Activated CD4-positive, alpha-beta T cell treated with anti-CD3 and anti-CD28 coated beads, Interleukin-2, amount 10 ng/mL, durations not matched to agents 24 days and 14 days (primary cell): Measurements from ENCODE around the gene ERGIC1. TPM values are rescaled to one million over a fixed set of nuclear protein-coding genes. Genes with fewer than 3 reads are reported as not detected.
A peak's percentile ranks its signal among the peaks of the same experiment; 100 is the strongest.

ENCODE experiments used
- DNase-seq: peaks from one replicate; pipeline ENCODE4 v3.0.0; 2022
- H3K27ac Mint-ChIP-seq: one replicate; pipeline ENCODE4 v1.8.0; 2022; ENCODE audit warnings: mild to moderate bottlenecking, mixed read lengths
- H3K27me3 Mint-ChIP-seq: one replicate; pipeline ENCODE4 v1.8.0; 2022; ENCODE audit warnings: mixed read lengths
- H3K36me3 Mint-ChIP-seq: one replicate; pipeline ENCODE4 v1.8.0; 2022; ENCODE audit warnings: low read depth, mild to moderate bottlenecking, mixed read lengths
- H3K4me1 Mint-ChIP-seq: one replicate; pipeline ENCODE4 v1.8.0; 2021; ENCODE audit warnings: mixed read lengths
- H3K4me3 Mint-ChIP-seq: one replicate; pipeline ENCODE4 v1.8.0; 2022; ENCODE audit warnings: mild to moderate bottlenecking, moderate library complexity, mixed read lengths
- H3K9me3 Mint-ChIP-seq: one replicate; pipeline ENCODE4 v1.8.0; 2021; ENCODE audit warnings: mixed read lengths
- intact Hi-C: fragments of 100-400 bp; cut with micrococcal nuclease; formaldehyde crosslinking; loops from one replicate; pipeline ENCODE4 v1.15.1; 2023
- total RNA-seq: library from RNA; stranded (reverse); gene quantifications from 2 replicates; pipeline ENCODE4 v1.2.3, GENCODE V29; 2022

The ERGIC1 gene
- total RNA-seq, 1 donor from 2014 or later, result 47.3 TPM

DNA sequence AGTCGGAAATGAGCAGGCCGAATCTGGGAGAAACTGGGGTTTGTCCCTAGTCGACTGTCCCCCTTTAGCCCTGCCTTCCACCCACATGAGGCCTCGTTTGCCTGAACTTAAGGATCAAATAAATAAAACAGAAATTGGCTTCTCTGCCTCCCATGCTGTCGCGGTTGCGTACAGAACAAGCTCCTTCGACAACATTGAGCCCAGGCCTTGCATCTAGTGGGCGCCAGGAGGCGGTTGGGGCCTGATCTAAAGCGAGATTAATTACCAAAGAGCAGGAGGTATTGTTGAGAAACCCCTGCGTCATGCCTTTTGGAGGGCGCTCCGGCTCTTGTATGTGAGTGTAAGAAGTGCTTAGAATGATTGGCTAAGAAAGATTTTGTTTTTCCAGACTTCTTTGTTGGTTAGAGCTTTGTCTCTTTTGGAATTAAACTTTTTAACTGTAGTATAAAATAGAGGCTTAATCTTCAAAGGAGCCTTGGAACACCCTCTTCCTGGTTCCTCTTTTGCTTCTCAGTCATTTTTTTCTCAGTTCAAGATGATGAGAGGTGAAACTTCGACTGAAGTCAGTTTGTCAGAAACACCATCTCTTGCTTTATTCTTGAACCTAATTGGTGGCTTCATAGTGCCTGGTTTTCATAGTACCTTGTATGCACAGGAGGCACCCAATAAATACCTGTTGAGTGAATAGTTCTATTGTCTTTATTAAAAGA lies 150.3 kb downstream of the ERGIC1 start:
- DNase-seq, result peak; percentile 90
- peak overlapping the region; percentile 98 for H3K4me3 Mint-ChIP-seq
- H3K36me3 Mint-ChIP-seq, result peaks cover 28% of the 10 kb centered on the region
- peaks cover 20% of the 10 kb centered on the region for H3K4me1 Mint-ChIP-seq
- H3K9me3 Mint-ChIP-seq, result no peaks in the 10 kb centered on the region
- intact Hi-C loops, result loop anchor here (1.0 kb wide), 3 partner anchors 73 to 348 kb away; partner anchors contain the start of gene BNIP1
- peak overlapping the region; percentile 99 for H3K27ac Mint-ChIP-seq
- H3K27me3 Mint-ChIP-seq, result no peaks in the 10 kb centered on the region

DNA sequence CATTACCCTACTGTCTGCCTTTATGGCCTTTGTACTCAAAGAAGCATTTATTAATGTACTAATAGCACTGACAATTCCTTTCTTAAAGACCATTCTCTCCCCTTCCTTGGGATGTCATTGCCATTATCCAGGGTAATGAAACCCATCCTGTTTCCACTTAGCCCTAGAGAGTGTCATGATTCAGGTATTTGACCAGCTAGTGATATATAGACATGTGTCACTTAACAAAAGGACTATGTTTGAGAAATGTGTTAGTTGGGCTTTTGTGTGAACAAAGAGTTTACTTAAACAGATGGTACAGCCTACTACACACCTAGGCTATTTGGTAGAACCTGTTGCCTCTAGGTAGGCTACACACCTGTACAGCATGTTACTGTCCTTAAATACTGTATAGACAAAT lies 151.5 kb downstream of the ERGIC1 start:
- no peaks in the 10 kb centered on the region for H3K27me3 Mint-ChIP-seq
- peaks cover 28% of the 10 kb centered on the region for H3K36me3 Mint-ChIP-seq
- H3K4me3 Mint-ChIP-seq, result peak overlapping the region; percentile 76
- DNase-seq, result no peak
- H3K4me1 Mint-ChIP-seq, result peaks cover 20% of the 10 kb centered on the region
- intact Hi-C loops, result no loop called here
- peak overlapping the region; percentile 23 for H3K27ac Mint-ChIP-seq
- no peaks in the 10 kb centered on the region for H3K9me3 Mint-ChIP-seq

DNA sequence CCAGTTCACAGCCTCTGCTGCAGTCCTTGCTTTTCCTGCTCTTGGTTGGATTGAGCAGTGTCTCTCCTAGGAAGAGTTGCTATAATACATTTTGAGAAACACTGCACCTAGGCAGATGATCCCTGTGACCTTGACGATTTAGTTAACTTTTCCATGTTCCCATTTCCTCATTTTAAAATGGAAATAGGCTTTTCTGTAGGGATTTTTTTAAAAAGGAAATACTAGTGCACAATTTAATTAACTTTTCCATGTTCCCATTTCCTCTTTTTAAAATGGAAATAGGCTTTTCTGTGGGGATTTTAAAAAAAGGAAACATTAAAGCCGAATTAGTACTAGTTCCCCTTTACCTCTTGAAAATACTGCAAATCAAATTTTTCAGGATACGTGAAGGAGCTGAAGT lies 154.2 kb downstream of the ERGIC1 start:
- H3K9me3 Mint-ChIP-seq, result no peaks in the 10 kb centered on the region
- DNase-seq, result no peak
- H3K27me3 Mint-ChIP-seq, result no peaks in the 10 kb centered on the region
- H3K27ac Mint-ChIP-seq, result no peak overlapping the region
- H3K36me3 Mint-ChIP-seq, result peaks cover 43% of the 10 kb centered on the region
- intact Hi-C loops, result no loop called here
- no peak overlapping the region for H3K4me3 Mint-ChIP-seq
- peaks cover 33% of the 10 kb centered on the region for H3K4me1 Mint-ChIP-seq

DNA sequence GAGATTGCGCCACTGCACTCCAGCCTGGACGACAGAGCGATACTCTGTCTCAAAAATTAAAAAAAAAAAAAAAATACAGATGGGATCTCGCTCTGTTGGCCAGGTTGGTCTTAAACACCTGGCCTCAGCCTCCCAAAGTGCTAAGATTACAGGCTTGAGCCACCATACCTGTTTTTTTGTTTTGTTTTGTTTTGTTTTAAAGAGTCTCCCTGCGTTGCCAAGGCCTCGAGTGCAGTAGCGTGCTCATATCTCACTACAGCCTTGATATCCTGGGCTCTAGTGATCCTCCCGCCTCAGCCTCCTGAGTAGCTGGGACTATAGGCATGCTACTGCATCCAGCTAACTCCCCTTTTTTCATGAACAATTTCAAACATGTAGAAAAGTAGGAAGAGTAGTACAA lies 156.7 kb downstream of the ERGIC1 start:
- peaks cover 29% of the 10 kb centered on the region for H3K4me1 Mint-ChIP-seq
- no peaks in the 10 kb centered on the region for H3K27me3 Mint-ChIP-seq
- intact Hi-C loops, result no loop called here
- no peak overlapping the region for H3K4me3 Mint-ChIP-seq
- H3K27ac Mint-ChIP-seq, result no peak overlapping the region
- H3K36me3 Mint-ChIP-seq, result peaks cover 50% of the 10 kb centered on the region
- H3K9me3 Mint-ChIP-seq, result no peaks in the 10 kb centered on the region
- no peak for DNase-seq

DNA sequence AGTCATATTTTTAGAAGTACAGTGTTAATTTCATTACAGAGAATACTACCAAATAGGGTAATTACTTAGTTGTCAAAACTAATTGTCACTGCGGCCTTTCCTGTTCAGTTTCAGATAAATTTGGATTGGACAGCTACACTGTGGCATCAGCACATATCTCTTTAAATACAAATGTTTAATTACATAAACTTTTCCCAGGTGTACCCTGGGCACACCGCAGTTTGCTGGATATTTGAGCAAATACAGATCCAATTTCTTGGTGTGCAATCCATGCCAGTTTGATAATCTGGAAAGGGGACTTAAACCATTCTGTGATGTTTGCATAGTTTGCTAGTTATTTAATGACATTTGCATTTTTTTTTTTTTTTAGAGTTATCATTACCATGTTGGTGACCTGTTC lies 160.4 kb downstream of the ERGIC1 start:
- no peak overlapping the region for H3K4me3 Mint-ChIP-seq

DNA sequence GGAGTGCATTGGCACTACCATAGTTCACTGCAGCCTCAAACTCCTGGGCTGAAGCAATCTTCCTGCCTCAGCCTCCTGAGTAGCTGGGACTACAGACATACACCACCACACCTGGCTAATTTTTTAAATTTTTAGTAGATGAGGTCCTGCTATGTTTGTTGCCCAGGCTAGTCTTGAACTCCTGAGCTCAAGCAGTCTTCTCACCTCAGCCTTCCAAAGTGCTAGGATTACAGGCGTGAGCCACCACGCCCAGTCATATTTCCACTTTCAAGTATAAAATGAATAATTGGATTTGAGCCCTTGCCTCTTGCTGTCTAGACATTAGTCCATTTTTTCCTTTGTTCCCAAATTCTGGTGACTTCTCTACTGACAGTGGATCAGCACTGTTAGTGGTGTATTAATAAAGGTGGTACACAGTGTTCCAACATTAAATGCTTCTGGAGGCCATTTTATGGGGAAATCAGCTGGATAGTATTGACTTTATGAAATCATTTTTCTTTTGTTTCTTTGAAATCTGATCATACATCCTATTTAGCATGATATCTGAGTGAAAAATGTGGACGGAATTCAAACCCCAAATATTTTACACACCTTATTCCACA lies 165.4 kb downstream of the ERGIC1 start:
- Mint-ChIP-seq H3K9me3 (no peaks in the 10 kb centered on the region), H3K27me3 (no peaks in the 10 kb centered on the region), H3K4me1 (peaks cover 37% of the 10 kb centered on the region), H3K36me3 (peaks cover 29% of the 10 kb centered on the region), H3K27ac (no peak overlapping the region), H3K4me3 (no peak overlapping the region)
- no peak for DNase-seq
- intact Hi-C loops, result loop anchor here (5.0 kb wide), 1 partner anchor 38 kb away; no protein-coding TSS in a partner anchor

More for the DNA sequence above, 160.4 kb downstream of the ERGIC1 start:
- intact Hi-C loops, result no loop called here
- H3K4me1 Mint-ChIP-seq, result peaks cover 22% of the 10 kb centered on the region
- peaks cover 42% of the 10 kb centered on the region for H3K36me3 Mint-ChIP-seq
- no peak for DNase-seq
- no peaks in the 10 kb centered on the region for H3K9me3 Mint-ChIP-seq
- no peaks in the 10 kb centered on the region for H3K27me3 Mint-ChIP-seq
- no peak overlapping the region for H3K27ac Mint-ChIP-seq

DNA sequence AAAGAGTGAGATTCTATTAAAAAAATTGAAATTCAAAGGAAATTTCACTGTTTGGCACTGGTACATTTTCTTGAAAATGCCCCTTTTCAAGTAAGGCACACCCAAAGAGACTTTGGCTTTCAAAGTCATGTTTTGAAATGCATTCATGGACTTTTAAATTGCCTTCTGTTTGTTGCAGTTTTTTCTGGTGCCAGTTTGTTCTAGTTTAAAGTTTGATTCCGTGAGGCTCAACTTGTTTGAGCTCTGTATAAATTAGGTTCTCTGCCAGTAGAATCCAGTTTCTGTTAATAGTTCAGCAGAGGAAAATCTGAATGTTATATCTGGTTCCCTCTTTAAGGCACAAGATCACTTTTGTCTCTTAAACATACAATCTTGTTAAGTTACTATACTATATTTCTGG lies 165.9 kb downstream of the ERGIC1 start:
- Mint-ChIP-seq H3K4me3 (no peak overlapping the region), H3K9me3 (no peaks in the 10 kb centered on the region), H3K36me3 (peaks cover 29% of the 10 kb centered on the region), H3K4me1 (peaks cover 37% of the 10 kb centered on the region), H3K27me3 (no peaks in the 10 kb centered on the region), H3K27ac (no peak overlapping the region)
- intact Hi-C loops, result loop anchor here (5.0 kb wide), 1 partner anchor 37 kb away; no protein-coding TSS in a partner anchor
- no peak for DNase-seq

DNA sequence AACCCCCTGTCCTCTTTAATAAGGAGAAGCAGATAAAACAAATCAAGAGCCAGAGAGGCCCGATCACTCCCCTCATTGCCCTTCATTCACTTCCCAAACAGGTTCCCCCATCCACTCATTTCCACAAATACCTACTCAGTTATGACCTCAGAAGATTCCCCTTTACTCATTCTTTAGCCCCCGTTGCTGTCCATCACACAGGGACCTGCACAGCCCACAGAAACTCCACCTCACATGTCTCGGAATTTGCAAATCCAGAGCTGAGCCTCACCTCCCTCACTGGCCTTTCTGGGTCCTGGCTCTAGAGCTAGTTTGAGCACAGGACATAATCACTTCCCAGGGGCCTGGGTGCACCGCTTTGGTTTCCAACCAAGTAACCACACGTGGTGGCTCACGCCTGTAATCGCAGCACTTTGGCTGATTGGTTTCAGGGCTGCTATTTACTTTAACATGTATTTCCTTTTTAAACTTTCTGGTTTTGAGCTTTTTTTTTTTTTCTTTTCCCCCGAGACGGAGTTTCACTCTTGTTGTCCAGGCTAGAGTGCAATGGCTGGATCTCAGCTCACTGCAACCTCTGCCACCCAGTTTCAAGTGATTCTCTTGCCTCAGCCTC lies 167.3 kb downstream of the ERGIC1 start:
- no peaks in the 10 kb centered on the region for H3K27me3 Mint-ChIP-seq
- intact Hi-C loops, result no loop called here
- H3K27ac Mint-ChIP-seq, result peak overlapping the region; percentile 26
- DNase-seq, result peak; percentile 61
- peaks cover 37% of the 10 kb centered on the region for H3K4me1 Mint-ChIP-seq
- peaks cover 21% of the 10 kb centered on the region for H3K36me3 Mint-ChIP-seq
- H3K4me3 Mint-ChIP-seq, result no peak overlapping the region
- no peaks in the 10 kb centered on the region for H3K9me3 Mint-ChIP-seq

Other genes with a start within 250 kb of the ERGIC1 start
- 0.05 and 0.31 TPM in 2 replicates for gene NEURL1B, start 193.0 kb upstream of the ERGIC1 start, total RNA-seq
- gene DUSP1, start 63.1 kb upstream of the ERGIC1 start, total RNA-seq, result 10.2 and 10.6 TPM in 2 replicates
- gene RPL26L1, start 125.2 kb downstream of the ERGIC1 start, total RNA-seq, result 76.7 and 77.8 TPM in 2 replicates
- gene ATP6V0E1, start 149.5 kb downstream of the ERGIC1 start, total RNA-seq, result 146 and 147 TPM in 2 replicates
- 6.2 and 6.7 TPM in 2 replicates for gene CREBRF, start 222.1 kb downstream of the ERGIC1 start, total RNA-seq